Naive B cell (primary cell): ENCODE data around the gene DDX10. TPM values are rescaled to one million over a fixed set of nuclear protein-coding genes. Genes with fewer than 3 reads are reported as not detected.

Experiments used
- ATAC-seq, 2 donors: fragments of 150-1000 bp; cut with Tn5 transposase; 2 replicates each; pipeline ENCODE4 v1.10.0; 2021; ENCODE audit warnings: low read depth in 2 of 2, mild to moderate bottlenecking in 2 of 2, moderate library complexity in 2 of 2
- DNase-seq: peaks from one replicate; pipeline ENCODE4 v3.0.0; 2022
- H3K27ac Mint-ChIP-seq, 6 donors: one replicate each; pipeline ENCODE4 v1.8.0; 2020 to 2022; ENCODE audit warnings: mild to moderate bottlenecking in 6 of 6, mixed read lengths in 6 of 6, moderate library complexity in 5 of 6, inconsistent platforms in 2 of 6
- H3K27me3 Mint-ChIP-seq, 3 donors: one replicate each; pipeline ENCODE4 v1.8.0; 2021 to 2022; ENCODE audit warnings: mixed read lengths in 3 of 3, mild to moderate bottlenecking in 1 of 3
- H3K36me3 Mint-ChIP-seq, 2 donors: one replicate each; pipeline ENCODE4 v1.8.0; 2020 to 2022; ENCODE audit warnings: mixed read lengths in 2 of 2, inconsistent platforms in 1 of 2, mild to moderate bottlenecking in 1 of 2
- H3K4me1 Mint-ChIP-seq, 3 donors: one replicate each; pipeline ENCODE4 v1.8.0; 2020 to 2022; ENCODE audit warnings: mixed read lengths in 3 of 3, inconsistent platforms in 1 of 3, mild to moderate bottlenecking in 1 of 3, moderate library complexity in 1 of 3
- H3K4me3 Mint-ChIP-seq, 8 donors: one replicate each; pipeline ENCODE4 v1.8.0; 2020 to 2022; ENCODE audit warnings: mild to moderate bottlenecking in 8 of 8, mixed read lengths in 8 of 8, moderate library complexity in 8 of 8, inconsistent platforms in 2 of 8
- H3K9me3 Mint-ChIP-seq, 7 donors: one replicate each; pipeline ENCODE4 v1.8.0; 2020 to 2022; ENCODE audit warnings: mixed read lengths in 7 of 7, mild to moderate bottlenecking in 5 of 7, inconsistent platforms in 2 of 7, moderate library complexity in 1 of 7
- polyA plus RNA-seq, 6 donors: library from polyadenylated mRNA; unstranded; fragments of 300-500 nt; fragmentation: Illumina TruSeq; gene quantifications; one replicate each; pipeline ENCODE4 v1.2.3, GENCODE V29; 2021; ENCODE audit warnings: low read depth in 6 of 6

Gene DDX10
- polyA plus RNA-seq, 6 donors from 2014 or later: 14.0 to 24.2 (median 18.9) TPM

DNA sequence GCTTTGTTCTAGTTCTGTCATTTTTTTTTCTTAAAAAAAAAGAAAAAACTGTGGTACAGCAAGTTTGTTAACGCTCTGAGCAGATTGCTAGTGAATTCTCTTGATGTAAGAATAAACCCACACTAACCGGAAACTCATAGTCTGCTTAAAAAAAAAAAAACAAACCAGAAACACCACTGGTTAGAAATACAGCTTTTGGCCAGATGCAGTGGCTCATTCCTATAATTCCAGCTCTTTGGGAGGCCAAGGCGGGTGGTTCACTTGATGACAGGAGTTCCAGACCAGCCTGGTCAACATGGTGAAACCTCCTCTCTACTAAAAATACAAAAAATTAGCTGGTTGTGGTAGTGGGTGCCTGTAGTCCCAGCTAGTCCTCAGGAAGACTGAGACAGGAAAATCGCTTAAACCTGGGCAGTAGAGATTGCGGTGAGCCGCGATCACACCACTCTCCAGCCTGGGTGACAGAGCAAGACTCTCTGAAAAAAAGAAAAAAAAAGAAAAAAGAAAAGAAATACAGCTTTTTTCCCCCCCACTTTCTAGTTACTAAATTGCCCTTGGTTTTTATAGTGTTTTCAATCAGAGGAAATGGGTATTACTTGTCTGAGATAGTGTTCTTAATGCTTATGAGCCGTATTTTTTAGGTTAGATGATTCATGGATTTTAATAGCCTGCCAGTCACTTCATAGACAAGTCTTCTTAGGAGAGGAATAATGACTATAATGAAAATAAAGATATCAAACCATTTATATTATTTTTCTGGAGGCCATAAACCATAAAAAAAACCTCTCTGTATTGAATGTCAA lies 222.8 kb downstream of the DDX10 start:
- Mint-ChIP-seq H3K9me3 (no peaks in the 10 kb centered on the region), H3K27ac (no peak overlapping the region), H3K4me1 (no peaks in the 10 kb centered on the region), H3K4me3 (no peak overlapping the region), H3K36me3 (peaks cover 0 to 5% of the 10 kb centered on the region in 2 donors), H3K27me3 (no peaks in the 10 kb centered on the region)
- DNase-seq (no peak), ATAC-seq (no peak)

- DNase-seq (no peak), ATAC-seq (no peak)
- Mint-ChIP-seq H3K36me3 (peaks cover 0 to 5% of the 10 kb centered on the region in 2 donors), H3K4me1 (peaks cover 0 to 2% (median under 1%) of the 10 kb centered on the region in 3 donors), H3K27ac (no peak overlapping the region), H3K27me3 (no peaks in the 10 kb centered on the region), H3K4me3 (no peak overlapping the region), H3K9me3 (no peaks in the 10 kb centered on the region)
Measured at GRCh38 chr11:108890482-108891105, 225.7 kb downstream of the DDX10 start.

- no peak for ATAC-seq
- H3K36me3 Mint-ChIP-seq: peaks cover 0 to 5% of the 10 kb centered on the region in 2 donors
- H3K27me3 Mint-ChIP-seq: no peaks in the 10 kb centered on the region
- peak overlapping the region in 1 of 6 donors; percentile 34 for H3K27ac Mint-ChIP-seq
- H3K4me1 Mint-ChIP-seq: peaks cover 5 to 7% (median 6%) of the 10 kb centered on the region in 3 donors
- H3K9me3 Mint-ChIP-seq: no peaks in the 10 kb centered on the region
- no peak for DNase-seq
- no peak overlapping the region for H3K4me3 Mint-ChIP-seq
Measured at GRCh38 chr11:108891143-108891542, 226.3 kb downstream of the DDX10 start.

GRCh38 chr11:108891909-108892511 lies 227.1 kb downstream of the DDX10 start:
- no peak for ATAC-seq
- Mint-ChIP-seq H3K36me3 (peaks cover 0 to 5% of the 10 kb centered on the region in 2 donors), H3K9me3 (no peaks in the 10 kb centered on the region), H3K27ac (no peak overlapping the region), H3K27me3 (no peaks in the 10 kb centered on the region), H3K4me3 (no peak overlapping the region), H3K4me1 (peaks cover 11 to 13% (median 11%) of the 10 kb centered on the region in 3 donors)
- no peak for DNase-seq

DNA sequence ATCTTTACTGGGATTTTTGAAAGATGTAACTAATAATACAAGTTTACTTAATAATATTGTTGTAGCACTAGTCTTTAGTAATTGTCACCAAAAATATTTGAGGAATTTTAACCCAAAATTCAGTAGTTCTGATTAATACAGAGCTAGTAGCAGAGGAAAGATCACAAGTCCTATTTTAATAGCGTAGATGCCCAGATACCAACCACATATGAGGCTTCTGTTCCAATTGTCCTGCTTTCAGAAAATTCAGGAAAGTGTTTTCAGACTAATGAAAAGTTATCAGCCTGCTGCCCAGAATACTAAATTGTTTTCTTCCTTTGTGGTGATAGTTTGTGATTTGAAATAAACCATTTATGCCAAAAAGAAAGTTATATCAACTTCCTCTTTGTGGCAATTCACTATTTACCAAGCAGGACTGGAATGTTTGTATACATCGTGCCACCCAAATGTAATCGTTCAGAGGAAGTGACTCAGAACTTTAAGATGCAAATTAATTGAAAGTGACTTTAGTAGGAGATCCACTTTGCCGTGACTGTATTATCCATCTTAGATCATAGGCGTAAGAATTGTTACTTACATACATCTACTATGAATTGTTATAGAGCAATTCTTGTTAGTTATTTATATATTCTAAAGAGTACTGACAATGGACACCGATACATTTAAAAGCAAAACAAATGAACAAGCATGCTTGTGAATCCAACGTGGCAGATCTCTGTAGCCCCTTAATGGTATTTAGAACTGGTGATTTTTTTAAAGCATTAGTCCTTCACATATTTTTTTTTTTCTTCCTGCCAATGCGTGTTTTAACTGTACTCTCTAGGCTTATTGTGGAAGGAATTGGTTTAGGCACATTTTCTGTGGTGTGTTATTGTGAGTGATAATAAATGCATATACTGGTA lies 231.0 kb downstream of the DDX10 start:
- Mint-ChIP-seq H3K4me3 (peak overlapping the region in 5 of 8 donors; percentile 9 to 46 (median 17)), H3K27ac (peak overlapping the region in 3 of 6 donors; percentile 35 to 66 (median 40)), H3K9me3 (peaks cover 0 to 11% (median 2%) of the 10 kb centered on the region in 7 donors), H3K27me3 (no peaks in the 10 kb centered on the region), H3K4me1 (peaks cover 11 to 16% (median 11%) of the 10 kb centered on the region in 3 donors), H3K36me3 (peaks cover 0 to 7% of the 10 kb centered on the region in 2 donors)
- DNase-seq (no peak), ATAC-seq (peak; percentile 83 to 90)

- peaks cover 0 to 3% of the 10 kb centered on the region in 2 donors for H3K36me3 Mint-ChIP-seq
- H3K9me3 Mint-ChIP-seq: peaks cover 0 to 11% (median 2%) of the 10 kb centered on the region in 7 donors
Measured at GRCh38 chr11:108897071-108897481, 232.2 kb downstream of the DDX10 start.

DNA sequence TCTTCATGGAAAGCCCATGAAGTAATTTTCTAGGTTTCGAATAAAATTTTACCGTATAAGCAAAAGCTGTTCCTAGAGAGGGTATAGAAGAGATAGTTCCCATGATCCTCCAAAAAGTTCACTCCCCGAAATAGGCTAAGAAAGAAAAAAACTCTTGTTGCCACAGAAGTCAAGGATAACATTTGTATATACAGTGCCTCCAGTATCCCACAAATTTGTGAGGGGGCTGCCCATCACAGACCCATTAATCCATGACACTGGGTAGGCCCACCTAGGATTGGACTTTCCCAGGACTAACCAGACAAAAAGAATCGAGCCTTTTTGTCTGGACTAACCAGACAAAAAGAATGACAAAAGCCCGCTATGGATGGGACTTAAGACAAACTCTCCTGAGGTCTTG lies 233.0 kb downstream of the DDX10 start:
- Mint-ChIP-seq H3K4me1 (peaks cover 11 to 16% (median 11%) of the 10 kb centered on the region in 3 donors), H3K27ac (peak overlapping the region in 1 of 6 donors; percentile 66), H3K4me3 (no peak overlapping the region), H3K9me3 (peaks cover 0 to 11% (median 2%) of the 10 kb centered on the region in 7 donors), H3K27me3 (no peaks in the 10 kb centered on the region), H3K36me3 (peaks cover 0 to 3% of the 10 kb centered on the region in 2 donors)
- DNase-seq (no peak), ATAC-seq (no peak)

More at GRCh38 chr11:108897071-108897481, 232.2 kb downstream of the DDX10 start:
- Mint-ChIP-seq H3K4me3 (no peak overlapping the region), H3K4me1 (peaks cover 11 to 16% (median 11%) of the 10 kb centered on the region in 3 donors), H3K27me3 (no peaks in the 10 kb centered on the region), H3K27ac (peak overlapping the region in 1 of 6 donors; percentile 78)
- no peak for ATAC-seq
- no peak for DNase-seq

DNA sequence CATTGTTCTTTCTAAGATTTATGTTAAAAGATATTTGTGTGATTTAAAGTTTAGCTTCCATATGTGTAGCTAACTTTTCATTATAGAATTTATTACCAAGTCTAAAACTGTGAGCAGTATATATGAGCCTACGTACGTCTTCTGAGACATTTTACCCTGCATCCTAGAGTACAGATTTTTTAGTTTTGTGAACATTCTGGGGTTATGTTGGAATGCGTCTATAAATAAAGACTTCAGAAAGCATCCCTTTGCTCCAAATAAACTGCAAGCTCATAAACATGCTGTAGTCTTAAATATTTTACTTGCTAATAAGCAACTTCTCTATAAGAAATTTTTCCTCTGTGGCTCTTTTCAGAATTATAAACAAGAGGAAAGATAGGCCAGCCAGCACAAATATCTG lies 236.5 kb downstream of the DDX10 start:
- no peak for DNase-seq
- Mint-ChIP-seq H3K36me3 (peaks cover 0 to 3% of the 10 kb centered on the region in 2 donors), H3K4me1 (peaks cover 3 to 7% (median 3%) of the 10 kb centered on the region in 3 donors), H3K4me3 (no peak overlapping the region), H3K27ac (no peak overlapping the region), H3K9me3 (peaks cover 0 to 11% (median 2%) of the 10 kb centered on the region in 7 donors), H3K27me3 (no peaks in the 10 kb centered on the region)
- no peak for ATAC-seq

DNA sequence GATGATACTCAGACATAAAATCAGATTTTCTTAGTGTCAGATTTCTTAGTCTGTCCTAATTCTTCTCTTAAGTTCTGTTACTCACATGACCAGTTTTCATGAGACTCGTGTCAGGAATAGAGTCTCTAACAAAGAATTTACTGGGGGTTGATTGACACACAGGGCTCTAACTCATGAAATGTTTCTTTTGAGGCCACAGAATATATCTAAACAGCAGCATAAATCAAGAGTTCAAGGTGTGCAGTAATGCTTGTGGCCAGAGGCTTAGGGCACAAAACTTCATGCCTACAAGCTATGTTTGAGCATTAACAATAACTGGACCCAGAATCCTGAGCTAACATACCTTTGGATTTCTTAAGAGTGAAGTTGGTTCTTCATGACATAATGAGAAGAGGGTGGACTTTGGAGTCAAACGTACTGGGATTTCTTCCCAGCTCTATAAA lies 237.2 kb downstream of the DDX10 start:
- DNase-seq: no peak
- Mint-ChIP-seq H3K4me3 (no peak overlapping the region), H3K36me3 (peaks cover 0 to 3% of the 10 kb centered on the region in 2 donors), H3K4me1 (peaks cover 0 to 4% (median 0%) of the 10 kb centered on the region in 3 donors), H3K9me3 (peaks cover 0 to 11% (median 2%) of the 10 kb centered on the region in 7 donors), H3K27ac (peak overlapping the region in 1 of 6 donors; percentile 39), H3K27me3 (no peaks in the 10 kb centered on the region)
- ATAC-seq: no peak

DNA sequence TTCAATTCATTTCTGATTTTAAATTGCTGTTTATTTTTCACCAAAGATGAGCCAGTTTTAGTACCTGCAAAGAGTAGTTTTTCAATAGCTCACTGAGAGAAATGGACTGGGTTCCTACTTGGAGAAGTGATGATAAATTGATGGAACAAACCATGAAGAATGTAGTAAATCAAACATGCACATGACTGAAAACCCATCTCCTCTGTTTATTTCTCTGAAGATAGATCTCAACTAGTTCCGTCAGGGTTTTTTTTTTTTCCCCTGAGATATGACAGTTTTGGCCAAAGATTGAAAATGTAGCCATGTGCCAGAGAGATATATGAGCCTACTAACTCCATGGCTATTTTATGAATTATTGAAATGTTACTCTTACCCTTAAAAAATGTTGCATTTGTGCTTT lies 239.6 kb downstream of the DDX10 start:
- ATAC-seq (no peak), DNase-seq (no peak)
- no peaks in the 10 kb centered on the region for H3K36me3 Mint-ChIP-seq
- no peak overlapping the region for H3K27ac Mint-ChIP-seq
- peaks cover 0 to 4% (median 0%) of the 10 kb centered on the region in 3 donors for H3K4me1 Mint-ChIP-seq
- H3K9me3 Mint-ChIP-seq: peaks cover 0 to 1% (median 0%) of the 10 kb centered on the region in 7 donors
- no peak overlapping the region for H3K4me3 Mint-ChIP-seq
- no peaks in the 10 kb centered on the region for H3K27me3 Mint-ChIP-seq

DNA sequence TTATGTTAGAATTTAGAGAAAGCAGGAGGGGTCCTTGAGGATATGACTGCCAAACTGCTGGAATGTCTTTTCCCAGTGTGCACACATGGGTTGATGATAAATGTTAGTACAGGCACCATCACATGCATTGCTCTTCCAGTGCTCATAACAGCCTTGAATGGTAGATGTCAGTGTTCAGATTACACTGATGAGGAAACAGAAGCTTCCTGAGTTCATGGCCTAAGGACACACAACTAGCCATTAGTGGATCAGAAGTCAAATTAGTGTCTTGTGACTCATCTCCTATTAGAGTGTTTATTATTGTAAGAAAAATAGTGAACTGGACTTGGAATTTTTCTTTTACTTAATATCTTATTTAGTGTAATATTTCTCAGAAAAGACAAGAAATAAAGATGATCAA lies 241.5 kb downstream of the DDX10 start:
- H3K27ac Mint-ChIP-seq: no peak overlapping the region
- H3K27me3 Mint-ChIP-seq: no peaks in the 10 kb centered on the region
- H3K4me3 Mint-ChIP-seq: no peak overlapping the region

DNA sequence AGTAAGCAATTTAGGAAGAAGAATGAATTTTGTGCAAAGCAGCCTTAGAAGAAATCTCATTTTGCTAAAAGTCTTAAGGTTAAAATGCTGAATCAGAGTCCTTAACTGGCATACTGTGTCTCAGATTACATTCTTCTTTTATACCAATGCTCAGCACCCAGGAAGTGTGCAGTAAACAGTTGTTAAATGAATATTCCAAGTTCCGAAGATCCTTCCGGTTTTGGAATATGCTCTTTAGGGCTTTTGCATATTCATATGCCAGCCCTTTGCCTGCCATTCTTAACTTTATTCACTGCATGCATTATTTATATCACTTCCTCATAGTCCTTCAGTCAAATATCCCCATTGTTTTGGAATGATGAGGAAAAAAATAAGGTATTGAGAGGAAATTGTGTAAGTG lies 242.0 kb downstream of the DDX10 start:
- ATAC-seq (no peak), DNase-seq (no peak)
- H3K4me1 Mint-ChIP-seq: peaks cover 0 to 11% (median 0%) of the 10 kb centered on the region in 3 donors
- no peaks in the 10 kb centered on the region for H3K36me3 Mint-ChIP-seq
- H3K27me3 Mint-ChIP-seq: no peaks in the 10 kb centered on the region
- peaks cover 0 to 1% (median 0%) of the 10 kb centered on the region in 7 donors for H3K9me3 Mint-ChIP-seq
- H3K4me3 Mint-ChIP-seq: no peak overlapping the region
- no peak overlapping the region for H3K27ac Mint-ChIP-seq

More for the DNA sequence above, 241.5 kb downstream of the DDX10 start:
- Mint-ChIP-seq H3K4me1 (peaks cover 0 to 11% (median 0%) of the 10 kb centered on the region in 3 donors), H3K9me3 (peaks cover 0 to 1% (median 0%) of the 10 kb centered on the region in 7 donors), H3K36me3 (no peaks in the 10 kb centered on the region)
- DNase-seq: no peak
- ATAC-seq: no peak
